ENCODE results near the gene COLEC11. TPM values are rescaled to one million over a fixed set of nuclear protein-coding genes. Genes with fewer than 3 reads are reported as not detected.

The COLEC11 gene
- total RNA-seq, 1 experiment from 2014 or later, result 0.39 TPM

- Mint-ChIP-seq H3K4me1 (no peaks in the 10 kb centered on the region), H3K4me3 (no peak overlapping the region), H3K27ac (no peak overlapping the region; a peak in 1 of 7 replicates), H3K27me3 (ENCODE audit: low read depth) (peaks cover 13% of the 10 kb centered on the region), H3K36me3 (ENCODE audit: insufficient read depth in 1 of 3, low read depth in 3 of 3) (no peaks in the 10 kb centered on the region), H3K9me3 (no peaks in the 10 kb centered on the region; a peak in 1 of 5 replicates)
- Histone ChIP-seq H4K20me1 (ENCODE audit: control insufficient read depth, insufficient read depth, insufficient read length) (no peaks in the 10 kb centered on the region), H3K27ac (ENCODE audit: insufficient read length, low read depth, low read length) (no peak overlapping the region), H2BK20ac (ENCODE audit: low read depth, low read length, poor library complexity, severe bottlenecking) (no peak overlapping the region), H3T11ph (ENCODE audit: low read length) (no peak overlapping the region), H3K56ac (ENCODE audit: insufficient read length, low read depth, low read length) (no peak overlapping the region), H3K9me3 (ENCODE audit: control insufficient read depth, low read depth, low read length) (no peaks in the 10 kb centered on the region), H3K23ac (ENCODE audit: insufficient read length, low read depth, low read length) (no peak overlapping the region), H2AFZ (ENCODE audit: low read length) (no peak overlapping the region), H2BK120ac (ENCODE audit: low read depth, low read length, poor library complexity, severe bottlenecking) (no peak overlapping the region), H3K79me2 (ENCODE audit: insufficient read depth, low read length) (no peaks in the 10 kb centered on the region), H4K8ac (replicated peaks; ENCODE audit: insufficient read length, low read depth, low read length) (no peak overlapping the region), H2AK5ac (ENCODE audit: insufficient read length, low read length) (no peak overlapping the region), H3K18ac (ENCODE audit: insufficient read length, low read depth, low read length) (no peak overlapping the region), H3K9ac (ENCODE audit: extremely low read depth, insufficient read length, low read length) (no peak overlapping the region), H4K5ac (ENCODE audit: insufficient read length, low read depth, low read length) (no peak overlapping the region), H2BK15ac (ENCODE audit: low read depth, low read length) (no peak overlapping the region), H4K91ac (ENCODE audit: insufficient read length, low read depth, low read length) (no peak overlapping the region), H3K27me3 (ENCODE audit: insufficient read depth, low read length) (no peaks in the 10 kb centered on the region), H3K4me2 (ENCODE audit: insufficient read depth, insufficient read length, low read length) (no peak overlapping the region), H3K4me1 (ENCODE audit: insufficient read depth, low read length) (no peaks in the 10 kb centered on the region), H3K14ac (ENCODE audit: insufficient read depth, low read length) (no peak overlapping the region), H3K23me2 (ENCODE audit: insufficient read length, low read depth, low read length, poor library complexity, severe bottlenecking) (no peaks in the 10 kb centered on the region), H2BK5ac (ENCODE audit: insufficient read length, low read length) (no peak overlapping the region), H3K4ac (ENCODE audit: low read depth, low read length) (no peak overlapping the region), H2BK12ac (ENCODE audit: insufficient read length, low read depth, low read length) (no peak overlapping the region), H3K79me1 (ENCODE audit: insufficient read depth, low read depth, low read length, poor library complexity, severe bottlenecking) (no peaks in the 10 kb centered on the region)
- TF ChIP-seq CTCF (conservative IDR thresholded peaks at IDR 0.05), result no peak
- DNase-seq, result no peak
- no CpG with 5 or more reads among the region's 23 CpGs for WGBS (ENCODE audit: extremely low coverage, insufficient read length, low lambda C conversion rate)
These were observed 84.9 kb downstream of the COLEC11 start for GRCh38 chr2:3679616-3680393.

All from H9 (cell line).